GM12892 (cell line): ENCODE measurements around the gene PRPF38A.

ENCODE experiments used
- POLR2A ChIP-seq: IDR thresholded peaks from 2 replicates; pipeline ENCODE4 v1.6.1; 2011; ENCODE audit warnings: low read depth, low read length, control low read depth
- POLR2AphosphoS5 ChIP-seq: IDR thresholded peaks from 2 replicates; pipeline ENCODE4 v1.6.1; 2011; ENCODE audit warnings: low read depth, low read length, control low read depth

DNA sequence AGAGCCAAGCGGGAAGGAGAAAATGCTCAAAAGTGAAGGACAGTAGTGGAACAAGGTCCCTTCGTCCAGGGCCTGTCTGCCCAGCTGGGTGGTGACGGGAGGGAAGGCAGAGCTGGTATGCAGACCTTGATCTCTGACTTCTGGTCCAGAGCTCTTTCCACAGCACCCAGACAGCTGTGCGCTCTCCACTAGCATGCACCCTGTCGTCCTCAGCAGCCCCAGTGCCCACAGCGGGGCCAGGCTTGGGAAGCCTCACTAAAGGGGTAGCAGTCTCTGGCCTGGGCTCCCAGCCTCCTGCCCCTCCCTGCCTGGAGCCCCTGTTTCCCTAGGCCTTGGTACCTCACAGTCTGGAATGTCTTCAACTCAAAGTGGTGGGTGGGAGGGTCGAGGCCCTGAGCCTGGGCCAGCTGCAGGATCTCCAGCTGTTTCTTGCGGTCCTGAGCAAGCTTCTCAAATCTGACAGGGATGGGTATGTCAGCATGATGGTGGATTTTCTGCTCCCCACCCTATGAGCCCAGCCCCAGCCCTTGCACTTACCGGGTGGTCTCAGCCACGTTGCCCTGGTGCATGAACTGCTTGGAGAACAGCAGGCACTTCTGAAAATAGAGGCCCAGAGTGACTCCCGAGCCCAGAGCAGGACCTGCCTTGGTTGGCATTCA lies 48.4 kb upstream of the PRPF38A start:
- TF ChIP-seq POLR2AphosphoS5 = no peak
- no peak for TF ChIP-seq POLR2A
